ENCODE measurements around the gene SPATA19.

Gene SPATA19

DNA sequence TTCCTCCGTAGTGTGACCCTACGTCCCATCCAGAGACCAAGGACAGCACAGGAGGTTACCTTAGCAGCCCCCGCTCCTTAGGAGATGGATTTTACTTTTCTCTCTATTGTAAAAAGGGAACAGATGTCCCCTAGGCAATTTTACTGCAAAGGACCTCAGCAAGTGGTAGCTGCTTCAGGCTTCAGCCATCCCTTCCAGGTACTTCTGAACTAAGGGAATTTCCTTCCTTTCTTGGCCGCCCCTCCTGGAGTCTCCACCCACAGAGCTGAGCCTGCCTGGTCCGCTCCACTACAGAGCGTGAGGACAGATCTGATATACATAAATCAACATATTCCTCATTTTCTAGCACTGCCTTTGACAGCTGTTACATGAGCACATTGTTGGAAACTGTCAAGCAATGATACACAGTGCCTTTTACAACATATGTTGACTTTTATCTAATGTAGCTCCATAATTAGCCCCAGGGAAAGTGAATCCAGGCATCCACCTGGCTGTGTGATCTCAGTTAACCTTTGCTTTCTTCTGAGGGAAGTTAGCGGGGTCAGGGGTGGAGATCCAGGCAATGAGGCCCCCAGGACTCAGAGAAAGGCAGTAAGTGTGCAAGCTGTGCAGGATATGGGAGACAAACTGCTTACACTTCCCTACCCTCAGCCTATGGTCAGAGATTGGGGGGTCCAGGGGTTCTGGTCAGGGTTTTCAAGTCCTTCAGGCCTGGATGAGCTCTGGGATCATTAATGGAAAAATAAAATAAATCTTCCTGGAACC lies 51.9 kb downstream of the SPATA19 start:
- DNase-seq (ENCODE audit: extremely low spot score, insufficient read length, low read depth) (no peak), FAIRE-seq (no peak)

DNA sequence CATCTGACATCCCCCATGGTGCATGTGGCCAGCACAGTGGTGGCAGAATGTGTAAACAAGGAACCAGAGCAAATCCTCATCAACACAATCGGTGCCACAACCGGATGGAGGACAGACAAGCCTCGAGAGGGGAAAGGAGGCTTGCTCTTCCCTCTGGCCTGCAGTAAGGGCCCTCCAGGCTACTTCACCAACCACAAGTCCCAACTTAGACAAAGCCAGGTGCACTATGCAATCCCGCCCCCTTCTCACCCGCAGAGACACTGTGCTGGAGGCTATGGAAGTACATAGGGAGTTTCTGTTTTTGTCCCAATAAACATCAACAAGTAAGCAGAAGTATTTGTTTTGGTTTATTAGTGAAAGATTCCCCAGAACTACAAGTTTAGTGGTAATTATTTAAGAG lies 54.3 kb downstream of the SPATA19 start:
- DNase-seq (ENCODE audit: extremely low spot score, insufficient read length, low read depth) (no peak), FAIRE-seq (no peak)
